Measurements from ENCODE around the gene CRELD1.

Gene CRELD1

DNA sequence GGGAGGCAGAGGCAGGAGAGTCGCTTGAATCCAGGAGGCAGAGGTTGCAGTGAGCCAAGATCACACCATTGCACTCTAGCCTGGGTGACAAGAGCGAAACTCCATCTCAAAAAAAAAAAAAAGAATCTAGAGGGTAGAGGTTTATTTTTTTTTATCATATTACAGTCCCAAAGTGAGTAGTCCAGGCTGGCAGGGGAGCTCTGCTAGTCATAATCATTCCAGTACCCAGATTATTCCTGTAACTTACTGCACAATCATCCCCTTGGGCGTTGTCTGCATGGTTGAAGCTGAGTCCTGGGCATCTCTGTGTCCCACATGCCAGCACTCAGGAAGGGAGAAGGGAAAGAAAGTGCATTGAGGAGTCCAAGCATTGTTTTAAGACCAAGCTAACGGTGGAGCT, 8.5 kb downstream of the CRELD1 start:
- no peak for DNase-seq (ENCODE audit: low read depth, low spot score)
- TF ChIP-seq, protein P1, sequence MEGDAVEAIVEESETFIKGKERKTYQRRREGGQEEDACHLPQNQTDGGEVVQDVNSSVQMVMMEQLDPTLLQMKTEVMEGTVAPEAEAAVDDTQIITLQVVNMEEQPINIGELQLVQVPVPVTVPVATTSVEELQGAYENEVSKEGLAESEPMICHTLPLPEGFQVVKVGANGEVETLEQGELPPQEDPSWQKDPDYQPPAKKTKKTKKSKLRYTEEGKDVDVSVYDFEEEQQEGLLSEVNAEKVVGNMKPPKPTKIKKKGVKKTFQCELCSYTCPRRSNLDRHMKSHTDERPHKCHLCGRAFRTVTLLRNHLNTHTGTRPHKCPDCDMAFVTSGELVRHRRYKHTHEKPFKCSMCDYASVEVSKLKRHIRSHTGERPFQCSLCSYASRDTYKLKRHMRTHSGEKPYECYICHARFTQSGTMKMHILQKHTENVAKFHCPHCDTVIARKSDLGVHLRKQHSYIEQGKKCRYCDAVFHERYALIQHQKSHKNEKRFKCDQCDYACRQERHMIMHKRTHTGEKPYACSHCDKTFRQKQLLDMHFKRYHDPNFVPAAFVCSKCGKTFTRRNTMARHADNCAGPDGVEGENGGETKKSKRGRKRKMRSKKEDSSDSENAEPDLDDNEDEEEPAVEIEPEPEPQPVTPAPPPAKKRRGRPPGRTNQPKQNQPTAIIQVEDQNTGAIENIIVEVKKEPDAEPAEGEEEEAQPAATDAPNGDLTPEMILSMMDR (IDR thresholded peaks at IDR 0.05; ENCODE audit: low read depth, low read length) = no peak
- in situ Hi-C loops (cut with HindIII; ENCODE audit: low sequenced_read_pairs) = no loop called here
- no peak overlapping the region for H3K4me3 ChIP-seq (ENCODE audit: low read depth, low read length)

DNA sequence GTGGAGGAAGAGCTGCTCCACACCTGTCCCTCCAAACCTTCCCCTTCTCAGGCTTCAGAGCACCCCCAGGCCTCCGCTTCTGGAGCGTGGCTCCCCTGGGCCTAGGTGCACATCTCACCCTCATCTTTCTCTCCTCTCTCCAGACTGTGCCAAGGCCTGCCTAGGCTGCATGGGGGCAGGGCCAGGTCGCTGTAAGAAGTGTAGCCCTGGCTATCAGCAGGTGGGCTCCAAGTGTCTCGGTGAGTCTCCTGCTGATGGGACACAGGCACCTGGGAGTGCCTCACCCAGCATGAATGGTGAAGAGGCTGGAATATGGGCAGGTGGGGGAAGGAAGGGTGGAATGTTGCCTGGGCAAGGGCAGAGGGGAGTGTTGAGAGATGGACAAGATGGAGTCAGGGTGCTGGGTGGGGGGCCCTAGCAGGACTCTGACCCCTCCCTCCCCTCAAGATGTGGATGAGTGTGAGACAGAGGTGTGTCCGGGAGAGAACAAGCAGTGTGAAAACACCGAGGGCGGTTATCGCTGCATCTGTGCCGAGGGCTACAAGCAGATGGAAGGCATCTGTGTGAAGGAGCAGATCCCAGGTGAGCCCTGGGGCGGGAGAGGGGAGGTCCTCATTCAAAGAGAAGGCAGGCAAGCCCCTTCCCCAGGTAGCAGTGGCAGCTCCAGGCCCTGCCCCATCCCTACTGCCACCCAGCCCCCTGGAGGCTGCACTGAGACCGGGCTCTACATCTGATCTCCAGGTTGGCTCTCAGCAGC, 9.5 kb downstream of the CRELD1 start:
- DNase-seq (ENCODE audit: low read depth, low spot score) = no peak
- TF ChIP-seq, protein P1 (IDR thresholded peaks at IDR 0.05; ENCODE audit: low read depth, low read length) = no peak
- in situ Hi-C loops (cut with HindIII; ENCODE audit: low sequenced_read_pairs) = no loop called here
- H3K4me3 ChIP-seq (ENCODE audit: low read depth, low read length) = no peak overlapping the region

DNA sequence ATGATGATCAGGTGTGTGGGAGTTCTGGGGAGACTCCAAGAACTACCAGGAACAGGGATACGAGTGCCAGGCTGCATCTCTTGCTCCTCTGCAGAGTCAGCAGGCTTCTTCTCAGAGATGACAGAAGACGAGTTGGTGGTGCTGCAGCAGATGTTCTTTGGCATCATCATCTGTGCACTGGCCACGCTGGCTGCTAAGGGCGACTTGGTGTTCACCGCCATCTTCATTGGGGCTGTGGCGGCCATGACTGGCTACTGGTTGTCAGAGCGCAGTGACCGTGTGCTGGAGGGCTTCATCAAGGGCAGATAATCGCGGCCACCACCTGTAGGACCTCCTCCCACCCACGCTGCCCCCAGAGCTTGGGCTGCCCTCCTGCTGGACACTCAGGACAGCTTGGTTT, 10.6 kb downstream of the CRELD1 start:
- TF ChIP-seq, protein P1 (IDR thresholded peaks at IDR 0.05; ENCODE audit: low read depth, low read length) = no peak
- in situ Hi-C loops (cut with HindIII; ENCODE audit: low sequenced_read_pairs) = no loop called here
- no peak for DNase-seq (ENCODE audit: low read depth, low spot score)
- no peak overlapping the region for H3K4me3 ChIP-seq (ENCODE audit: low read depth, low read length)

DNA sequence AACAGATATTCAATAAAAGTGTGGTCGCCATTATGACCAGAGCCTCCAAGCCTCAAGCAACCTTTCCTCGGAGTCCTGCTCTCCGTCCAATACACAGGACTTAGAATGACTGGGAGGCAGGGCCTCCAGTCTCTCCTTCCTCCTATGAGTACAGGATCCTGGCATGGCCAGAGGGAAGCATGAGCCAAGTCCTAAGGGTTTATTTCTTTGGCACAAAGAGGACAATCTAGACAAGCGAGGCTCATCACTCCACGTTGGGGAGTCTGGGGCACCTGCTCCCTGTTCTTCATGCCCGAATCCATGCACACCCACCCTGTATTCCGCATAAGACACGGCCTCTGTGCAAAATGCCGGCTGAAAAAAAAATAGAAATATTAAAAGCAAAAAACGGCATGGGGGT, 11.7 kb downstream of the CRELD1 start:
- H3K4me3 ChIP-seq (ENCODE audit: low read depth, low read length) = no peak overlapping the region
- TF ChIP-seq, protein P1 (IDR thresholded peaks at IDR 0.05; ENCODE audit: low read depth, low read length) = no peak
- in situ Hi-C loops (cut with HindIII; ENCODE audit: low sequenced_read_pairs) = no loop called here
- no peak for DNase-seq (ENCODE audit: low read depth, low spot score)

DNA sequence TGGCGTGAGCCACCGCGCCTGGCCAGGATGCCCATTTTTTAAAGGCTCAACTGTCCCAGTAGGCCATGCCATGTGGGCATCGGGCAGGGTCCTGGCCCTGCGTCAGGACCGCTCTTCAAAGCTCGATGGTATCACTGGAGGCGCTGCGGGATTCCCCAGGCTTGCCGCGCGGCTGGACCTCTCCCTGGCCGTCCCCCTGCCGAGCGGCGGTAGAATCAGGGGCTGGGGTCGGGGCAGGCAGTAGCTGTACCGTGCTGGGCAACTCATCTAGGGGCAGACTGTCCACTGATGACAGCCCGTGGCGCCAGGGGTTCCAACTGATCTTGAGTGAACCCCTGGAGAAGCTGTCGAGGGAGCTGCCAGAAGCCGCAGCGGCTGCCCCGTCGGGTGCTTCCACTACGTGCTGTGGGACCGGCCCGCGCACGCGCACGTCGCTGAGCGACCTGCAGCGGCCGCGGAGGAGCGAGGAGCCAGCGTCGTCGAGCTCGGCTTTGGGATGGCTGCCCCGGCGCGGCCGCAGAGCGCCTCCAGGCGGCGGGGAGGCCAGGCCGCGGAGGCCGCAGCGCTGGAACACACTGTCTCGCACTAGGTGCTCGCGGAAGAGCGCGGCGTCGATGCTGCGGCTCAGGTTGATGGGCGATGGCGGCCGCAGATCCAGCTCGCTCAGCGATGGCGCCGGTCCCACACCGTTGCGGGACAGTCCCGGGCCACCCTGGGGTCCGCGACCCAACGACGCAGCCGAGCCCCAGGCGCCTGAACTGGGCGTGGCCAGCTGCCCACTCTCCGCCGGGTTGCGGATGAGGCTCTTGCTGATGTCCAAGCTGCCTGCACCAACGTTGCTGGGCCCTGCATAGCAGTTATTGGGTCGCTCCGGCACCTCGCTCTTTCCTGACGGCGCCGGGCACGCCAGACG, 12.7 kb downstream of the CRELD1 start:
- H3K4me3 ChIP-seq (ENCODE audit: low read depth, low read length) = peak overlapping the region; percentile 63
- peak; percentile 91 for DNase-seq (ENCODE audit: low read depth, low spot score)
- in situ Hi-C loops (cut with HindIII; ENCODE audit: low sequenced_read_pairs) = no loop called here
- TF ChIP-seq, protein P1 (IDR thresholded peaks at IDR 0.05; ENCODE audit: low read depth, low read length) = peak; percentile 69

DNA sequence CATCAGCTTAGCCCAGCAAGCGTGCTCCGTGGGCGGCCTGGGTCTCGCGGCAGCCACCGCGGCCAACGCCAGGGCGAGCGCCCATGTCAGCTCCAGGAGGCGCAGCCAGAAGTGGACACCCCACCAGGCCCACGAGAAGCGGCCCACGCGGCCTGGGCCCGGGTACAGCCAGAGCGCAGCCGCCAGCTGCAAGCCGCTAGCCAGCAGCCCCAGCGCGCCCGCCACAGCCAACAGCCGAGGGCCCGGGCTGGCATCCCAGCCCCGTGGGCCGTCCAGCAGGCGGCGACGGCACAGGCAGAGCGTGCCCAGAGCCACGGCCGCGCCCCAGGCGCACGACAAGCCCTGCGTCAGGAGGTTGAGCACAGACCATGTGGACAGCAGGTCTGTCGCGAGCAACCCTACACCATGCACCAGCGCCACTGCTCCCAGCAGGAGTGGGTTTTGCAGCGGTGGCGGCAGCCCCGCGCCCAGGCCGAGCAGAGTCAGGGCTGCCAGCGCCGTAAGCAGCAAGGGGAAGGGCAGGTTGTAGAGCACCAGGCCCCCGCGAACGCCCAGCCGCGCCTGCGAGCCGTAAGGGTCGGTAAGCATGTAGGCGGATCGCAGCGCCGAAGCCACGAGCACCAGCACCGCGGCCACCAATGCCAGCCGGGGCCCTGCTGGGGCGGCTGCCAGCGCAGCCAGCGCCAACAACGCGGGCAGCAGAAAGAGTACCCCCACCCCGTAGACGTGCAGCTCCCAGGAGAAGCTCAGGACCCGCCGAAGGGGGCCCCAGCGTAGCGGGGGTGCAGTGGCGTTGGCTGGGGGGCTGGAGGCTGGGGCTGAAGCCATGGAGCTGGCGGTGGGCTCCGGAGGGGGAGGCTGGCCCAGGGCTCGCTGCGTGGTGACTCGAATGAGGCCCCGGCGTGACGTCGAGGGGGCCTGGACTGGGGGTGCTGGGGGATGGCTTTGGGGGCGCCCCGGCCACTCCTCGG, 13.7 kb downstream of the CRELD1 start:
- TF ChIP-seq, protein P1 (IDR thresholded peaks at IDR 0.05; ENCODE audit: low read depth, low read length) = peak; percentile 58
- DNase-seq (ENCODE audit: low read depth, low spot score) = peak; percentile 71
- peak overlapping the region; percentile 63 for H3K4me3 ChIP-seq (ENCODE audit: low read depth, low read length)
- in situ Hi-C loops (cut with HindIII; ENCODE audit: low sequenced_read_pairs) = no loop called here

All from astrocyte of the spinal cord (primary cell).